PC-9 (cell line): Measurements from ENCODE around the gene CDK5R1. TPM values are rescaled to one million over a fixed set of nuclear protein-coding genes. Genes with fewer than 3 reads are reported as not detected.

Experiments
- BruUV-seq: library from RNA; stranded (reverse); fragments of 400-500 nt; replicated peaks from 2 replicates; lab custom pipeline; 2021; lab: Mats Ljungman, UMichigan
- CTCF ChIA-PET: fragments of 300-600 bp; sonication (Branson Sonifier 250); formaldehyde crosslinking; loops from one replicate; lab custom pipeline; 2022; ENCODE audit warnings: antibody characterized with exemption; lab: Charles Lee
- POLR2A ChIA-PET: fragments of 300-600 bp; sonication (Branson Sonifier 250); formaldehyde crosslinking; loops from one replicate; lab custom pipeline; 2022; ENCODE audit warnings: antibody characterized with exemption; ENCODE audit not compliant: unreplicated experiment; lab: Charles Lee
- DNase-seq, 2 experiments: peaks; one replicate each; pipeline versions ENCODE4 v3.0.0 to v3.0.0-alpha.2; 2015 to 2022; ENCODE audit warnings: mixed read lengths in 1 of 2
- H2AFZ ChIP-seq: fragments of 200-600 bp; sonication (generic); 2 replicates; pipeline ENCODE4 v1.8.1; 2017; ENCODE audit warnings: antibody characterized with exemption
- H3F3A ChIP-seq: fragments of 200-600 bp; sonication (generic); 2 replicates; pipeline ENCODE4 v1.8.1; 2017; ENCODE audit warnings: antibody characterized with exemption, mild to moderate bottlenecking, low read depth; ENCODE audit not compliant: insufficient read depth
- H3K27ac ChIP-seq: fragments of 200-600 bp; sonication (generic); 2 replicates; pipeline ENCODE4 v1.6.1; 2016; ENCODE audit warnings: mixed run types
- H3K27me3 ChIP-seq: fragments of 200-600 bp; sonication (generic); 2 replicates; pipeline ENCODE4 v1.6.1; 2016; ENCODE audit warnings: low read depth, mixed run types; ENCODE audit not compliant: insufficient read depth
- H3K36me3 ChIP-seq: fragments of 200-600 bp; sonication (generic); 2 replicates; pipeline ENCODE4 v1.6.1; 2016; ENCODE audit warnings: low read depth, mixed run types
- H3K4me1 ChIP-seq: fragments of 200-600 bp; sonication (generic); replicated peaks from 2 replicates; pipeline ENCODE4 v1.6.1; 2016; ENCODE audit warnings: mixed run types; ENCODE audit not compliant: insufficient read depth
- H3K4me2 ChIP-seq: fragments of 200-600 bp; sonication (generic); 2 replicates; pipeline ENCODE4 v1.6.1; 2017; ENCODE audit warnings: mixed run types
- H3K4me3 ChIP-seq: fragments of 200-600 bp; sonication (generic); 2 replicates; pipeline ENCODE4 v1.6.1; 2016; ENCODE audit warnings: mixed run types
- H3K79me2 ChIP-seq: fragments of 200-600 bp; sonication (generic); 2 replicates; pipeline ENCODE4 v1.6.1; 2017; ENCODE audit warnings: low read depth, mixed run types
- H3K9me2 ChIP-seq: fragments of 200-600 bp; sonication (generic); 2 replicates; pipeline ENCODE4 v1.8.1; 2017; ENCODE audit warnings: mild to moderate bottlenecking; ENCODE audit not compliant: insufficient read depth
- H3K9me3 ChIP-seq: fragments of 200-600 bp; sonication (generic); 2 replicates; pipeline ENCODE4 v1.8.1; 2016; ENCODE audit warnings: low read depth; ENCODE audit not compliant: insufficient read depth
- H4K20me1 ChIP-seq: fragments of 200-600 bp; sonication (generic); 2 replicates; pipeline ENCODE4 v1.8.1; 2017; ENCODE audit not compliant: insufficient read depth
- CTCF ChIP-seq: fragments of 200-600 bp; sonication (generic); conservative IDR thresholded peaks from 2 replicates; pipeline ENCODE4 v1.6.1; 2017; ENCODE audit warnings: mixed run types, antibody characterized with exemption, mild to moderate bottlenecking, moderate library complexity
- EZH2 ChIP-seq: fragments of 200-600 bp; sonication (generic); IDR thresholded peaks from 2 replicates; pipeline ENCODE4 v1.8.0; 2017; ENCODE audit warnings: antibody characterized with exemption, low read depth
- intact Hi-C: fragments of 100-400 bp; cut with micrococcal nuclease; formaldehyde crosslinking; loops from one replicate; pipeline ENCODE4 v1.10.0; 2022; ENCODE audit not compliant: unreplicated experiment
- total RNA-seq: library from RNA; stranded (reverse); gene quantifications from 2 replicates; pipeline ENCODE4 v1.2.3, GENCODE V29; 2021

Gene CDK5R1
- total RNA-seq, 1 experiment from 2014 or later: 2.1 TPM

GRCh38 chr17:32525122-32525521, 38.3 kb downstream of the CDK5R1 start:
- intact Hi-C loops: no loop called here
- H3F3A ChIP-seq: no peaks in the 10 kb centered on the region
- no peaks in the 10 kb centered on the region for H3K9me3 ChIP-seq
- H3K9me2 ChIP-seq: no peaks in the 10 kb centered on the region
- POLR2A ChIA-PET: no interaction called here
- H2AFZ ChIP-seq: no peak overlapping the region
- TF ChIP-seq EZH2 (no peak), CTCF (no peak)
- H3K4me1 ChIP-seq: no peaks in the 10 kb centered on the region
- H3K36me3 ChIP-seq: no peaks in the 10 kb centered on the region
- H4K20me1 ChIP-seq: no peaks in the 10 kb centered on the region; the same call in 1 of the 2 replicates
- H3K4me3 ChIP-seq: no peak overlapping the region
- H3K79me2 ChIP-seq: no peaks in the 10 kb centered on the region
- DNase-seq: no peak
- no peak overlapping the region for H3K27ac ChIP-seq
- BruUV-seq: no TSS peak
- H3K27me3 ChIP-seq: no peaks in the 10 kb centered on the region
- H3K4me2 ChIP-seq: no peak overlapping the region
- CTCF ChIA-PET: no interaction called here

DNA sequence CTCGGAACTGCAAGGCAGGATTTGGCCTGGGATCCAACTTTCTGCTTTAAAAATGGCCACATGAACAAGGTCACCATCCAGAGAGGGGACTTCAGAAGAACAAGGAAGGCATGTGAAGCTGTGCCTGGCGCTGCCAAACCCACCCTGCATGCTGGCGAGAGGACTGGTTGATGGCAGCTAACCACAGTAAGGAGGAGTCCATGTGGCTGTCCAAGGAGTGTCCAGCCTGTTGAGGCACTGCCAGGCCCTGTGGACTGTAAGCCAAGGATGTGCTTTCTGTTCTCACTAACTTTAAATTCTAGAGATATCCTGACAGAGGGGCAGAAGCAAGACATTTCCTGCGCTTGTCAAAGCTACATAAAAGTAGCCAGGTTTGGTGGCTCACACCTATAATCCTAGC, 40.4 kb downstream of the CDK5R1 start:
- ChIA-PET CTCF (no interaction called here), POLR2A (no interaction called here)
- intact Hi-C loops: no loop called here
- no peaks in the 10 kb centered on the region for H3K36me3 ChIP-seq
- no peaks in the 10 kb centered on the region; the same call in 1 of the 2 replicates for H4K20me1 ChIP-seq
- H3K4me2 ChIP-seq: no peak overlapping the region
- H3K79me2 ChIP-seq: no peaks in the 10 kb centered on the region
- H2AFZ ChIP-seq: no peak overlapping the region
- H3K9me3 ChIP-seq: no peaks in the 10 kb centered on the region
- no peak overlapping the region for H3K27ac ChIP-seq
- H3K9me2 ChIP-seq: no peaks in the 10 kb centered on the region
- H3F3A ChIP-seq: no peaks in the 10 kb centered on the region
- no TSS peak for BruUV-seq
- TF ChIP-seq EZH2: no peak
- no peak for DNase-seq
- H3K27me3 ChIP-seq: no peaks in the 10 kb centered on the region
- no peaks in the 10 kb centered on the region for H3K4me1 ChIP-seq
- H3K4me3 ChIP-seq: no peak overlapping the region

- Histone ChIP-seq H4K20me1 (no peaks in the 10 kb centered on the region; the same call in 1 of the 2 replicates), H3K4me3 (no peak overlapping the region), H3K79me2 (no peaks in the 10 kb centered on the region), H3F3A (no peaks in the 10 kb centered on the region), H3K27ac (no peak overlapping the region), H3K36me3 (no peaks in the 10 kb centered on the region), H3K9me3 (no peaks in the 10 kb centered on the region), H3K4me1 (no peaks in the 10 kb centered on the region), H3K27me3 (no peaks in the 10 kb centered on the region), H3K9me2 (no peaks in the 10 kb centered on the region), H2AFZ (no peak overlapping the region), H3K4me2 (no peak overlapping the region)
- no peak for DNase-seq
- TF ChIP-seq CTCF (no peak), EZH2 (no peak)
- ChIA-PET CTCF (no interaction called here), POLR2A (no interaction called here)
- intact Hi-C loops: no loop called here
- BruUV-seq: no TSS peak
These were observed 42.0 kb downstream of the CDK5R1 start for GRCh38 chr17:32528825-32529224.

DNA sequence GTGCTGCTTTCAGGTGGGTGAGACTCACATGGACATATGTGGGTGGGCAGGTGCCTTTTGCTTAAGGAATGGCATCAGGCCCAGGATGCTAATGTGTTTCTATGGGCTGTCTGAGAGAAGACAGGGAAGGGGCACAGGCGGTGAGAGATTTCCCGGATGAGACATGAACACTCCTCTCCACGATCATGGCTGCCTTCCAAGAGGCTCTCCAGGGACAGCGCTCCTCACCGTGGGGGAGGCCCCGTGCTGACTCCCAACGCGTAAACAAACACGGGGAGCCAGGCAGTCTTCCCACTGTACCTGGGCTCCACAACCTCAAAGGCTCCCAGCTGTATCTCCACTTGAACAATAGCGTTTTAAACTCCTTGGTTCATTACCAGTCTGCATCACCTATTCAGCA, 42.8 kb downstream of the CDK5R1 start:
- no TSS peak for BruUV-seq
- no peak overlapping the region for H3K4me2 ChIP-seq
- ChIA-PET CTCF (no interaction called here), POLR2A (no interaction called here)
- H3K4me1 ChIP-seq: no peaks in the 10 kb centered on the region
- no peak overlapping the region for H3K4me3 ChIP-seq
- no peaks in the 10 kb centered on the region for H3K79me2 ChIP-seq
- H3K9me3 ChIP-seq: no peaks in the 10 kb centered on the region
- H3F3A ChIP-seq: no peaks in the 10 kb centered on the region
- no peak for DNase-seq
- intact Hi-C loops: no loop called here
- H4K20me1 ChIP-seq: no peaks in the 10 kb centered on the region; the same call in 1 of the 2 replicates
- no peaks in the 10 kb centered on the region for H3K27me3 ChIP-seq
- H2AFZ ChIP-seq: no peak overlapping the region
- no peak overlapping the region for H3K27ac ChIP-seq
- H3K9me2 ChIP-seq: no peaks in the 10 kb centered on the region
- TF ChIP-seq EZH2 (no peak), CTCF (no peak)
- no peaks in the 10 kb centered on the region for H3K36me3 ChIP-seq
